HK-2 (cell line): ENCODE data around the gene IL4R.
"Not testable (repeated sequence)": the region's sequence is repeated elsewhere in the genome, so short reads cannot be mapped to it uniquely, and the experiment has no call there.

ENCODE experiments used
- DNase-seq: peaks from one replicate; pipeline ENCODE4 v3.0.0-alpha.2; 2018; ENCODE audit not compliant: unreplicated experiment

IL4R gene

GRCh38 chr16:27329376-27330079 lies 15.8 kb downstream of the IL4R start:
- DNase-seq = not testable (repeated sequence)

DNA sequence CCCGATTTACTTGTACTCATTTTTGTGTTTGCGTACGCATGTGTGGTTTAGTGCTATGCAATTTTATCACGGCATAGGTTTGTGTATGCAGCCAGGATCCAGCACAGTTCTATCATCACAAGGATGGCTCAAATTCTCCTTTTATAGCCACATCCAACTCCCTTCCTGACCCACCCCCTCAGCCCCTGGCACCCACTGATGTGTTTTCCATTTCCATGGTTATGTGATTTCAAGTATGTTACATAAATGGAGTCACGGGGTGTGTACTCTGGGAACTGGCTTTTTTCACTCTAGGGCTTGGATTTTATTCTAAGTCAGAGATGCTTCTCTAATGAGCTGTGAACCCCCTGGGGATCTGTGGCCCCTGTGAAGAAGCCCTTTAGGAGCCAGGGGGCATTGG lies 16.8 kb downstream of the IL4R start:
- DNase-seq = no peak

DNA sequence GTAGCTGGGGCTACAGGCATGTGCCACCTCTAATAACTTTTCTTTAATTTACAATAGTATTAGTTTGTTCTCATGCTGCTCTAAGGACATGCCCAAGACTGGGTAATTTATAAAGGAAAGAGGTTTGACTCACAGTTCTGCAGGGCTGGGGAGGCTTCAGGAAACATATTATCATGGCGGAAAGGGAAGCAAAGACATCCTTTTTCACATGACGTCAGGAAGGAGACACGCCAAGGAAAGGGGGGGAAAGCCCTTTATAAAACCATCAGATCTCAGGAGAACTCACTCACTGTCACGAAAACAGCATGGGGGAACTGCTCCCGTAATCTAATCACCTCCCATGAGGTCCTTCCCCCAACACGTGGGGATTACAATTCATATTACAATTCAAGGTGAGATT lies 18.3 kb downstream of the IL4R start:
- DNase-seq = no peak

DNA sequence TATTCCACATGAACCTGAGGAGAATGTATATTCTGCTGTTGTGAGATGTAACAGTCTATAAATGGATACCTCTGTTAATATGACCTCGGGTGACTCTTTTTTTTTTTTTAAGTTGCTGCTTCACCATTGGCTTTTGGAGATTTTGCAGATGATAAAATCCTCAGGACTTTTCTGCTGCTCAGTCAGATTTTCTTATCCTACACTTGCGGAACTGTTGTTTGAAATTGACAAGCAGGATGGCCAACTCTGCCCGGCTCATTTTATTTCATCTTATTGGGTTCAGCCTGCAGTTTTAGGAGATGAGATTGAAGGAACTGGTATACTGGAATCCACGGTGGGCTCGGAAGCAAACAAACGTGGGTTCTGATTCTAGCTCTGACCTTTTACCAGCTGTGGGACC lies 19.3 kb downstream of the IL4R start:
- DNase-seq = no peak

DNA sequence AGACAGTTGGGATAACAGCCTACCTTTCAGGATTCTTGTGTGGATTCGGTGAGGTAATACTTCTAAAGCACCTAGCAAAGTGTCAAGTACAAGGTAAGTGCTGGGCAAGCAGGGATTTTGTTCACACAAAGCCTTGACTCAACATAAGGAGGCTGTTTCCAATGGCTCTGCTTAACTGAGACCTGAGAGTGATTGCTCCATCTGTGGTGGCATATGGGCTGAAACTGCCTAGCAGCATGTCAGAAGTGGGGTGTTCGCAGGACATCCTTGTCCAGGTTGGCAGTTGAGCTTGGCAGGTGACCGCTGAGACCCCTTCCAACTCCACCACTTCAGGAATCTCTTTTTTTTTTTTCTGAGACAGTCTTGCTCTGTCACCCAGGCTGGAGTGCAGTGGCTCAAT lies 19.8 kb downstream of the IL4R start:
- no peak for DNase-seq

DNA sequence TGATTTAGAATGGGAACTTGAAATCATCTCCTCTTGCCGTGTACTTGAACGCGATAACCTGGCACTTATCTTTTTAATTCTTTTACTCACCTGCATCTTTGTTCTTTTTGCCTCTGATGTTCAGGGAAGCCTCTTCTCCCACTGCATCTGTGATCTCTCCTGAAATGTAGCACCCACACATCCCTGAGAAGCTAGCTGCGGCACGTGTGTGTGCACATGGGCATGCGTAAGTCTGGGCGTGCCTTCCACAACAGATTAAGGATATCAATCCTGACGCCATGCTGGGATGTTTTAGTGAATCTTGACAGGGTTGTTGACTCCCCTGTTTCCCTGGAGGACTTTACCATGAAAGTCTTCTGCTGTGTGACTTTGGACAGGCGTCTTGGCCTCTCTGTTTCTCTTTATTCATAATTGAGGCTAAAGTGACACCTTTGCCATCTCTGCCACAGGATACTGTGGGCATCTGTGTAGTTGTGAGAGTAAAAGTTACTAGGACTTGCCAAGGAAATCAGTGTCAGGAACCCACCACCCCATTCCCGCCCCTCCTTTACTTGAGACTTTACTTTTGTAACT lies 20.5 kb downstream of the IL4R start:
- no peak for DNase-seq

GRCh38 chr16:27334838-27335237 lies 21.1 kb downstream of the IL4R start:
- DNase-seq = no peak

GRCh38 chr16:27335349-27336053 lies 21.7 kb downstream of the IL4R start:
- no peak for DNase-seq

DNA sequence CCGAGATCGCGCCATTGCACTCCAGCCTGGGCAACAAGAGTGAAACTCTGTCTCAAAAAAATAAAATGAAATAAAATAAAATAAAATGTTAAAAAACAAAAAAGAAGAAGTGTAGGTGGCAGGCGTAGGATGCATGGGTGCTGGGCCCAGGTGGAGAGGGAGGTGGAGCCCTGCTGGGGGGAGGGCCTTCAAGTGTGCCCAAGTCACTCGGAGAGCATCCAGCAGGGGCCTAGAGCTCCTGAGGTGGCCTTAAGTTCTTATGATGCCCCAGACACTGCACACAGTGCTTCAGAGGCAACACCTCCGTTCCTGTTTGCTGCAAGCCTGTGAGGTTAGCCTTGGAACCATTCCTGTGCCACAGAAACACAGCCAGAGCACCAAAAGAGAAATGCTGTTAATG lies 23.2 kb downstream of the IL4R start:
- no peak for DNase-seq

- DNase-seq = no peak
Observed at GRCh38 chr16:27339180-27339579, 25.4 kb downstream of the IL4R start.

DNA sequence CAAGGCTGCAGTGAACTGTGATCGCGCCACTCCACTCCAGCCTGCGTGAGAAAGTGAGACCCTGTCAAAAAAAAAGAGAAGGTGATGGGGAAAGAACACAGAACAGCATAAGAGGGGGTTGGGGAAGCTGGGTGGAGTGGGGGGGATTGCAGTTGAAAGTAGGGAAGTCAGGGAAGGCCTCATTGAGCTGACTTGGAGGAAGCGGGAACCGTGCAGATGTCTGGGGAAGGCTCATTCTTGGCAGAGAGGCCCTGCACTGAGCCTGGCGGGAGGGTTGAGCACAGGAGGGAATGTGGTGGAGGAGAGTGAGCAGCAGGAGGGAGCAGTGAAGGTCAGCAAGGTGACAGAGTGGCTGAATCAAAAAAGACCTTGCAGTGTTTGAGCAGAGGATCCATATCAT lies 26.9 kb downstream of the IL4R start:
- no peak for DNase-seq

DNA sequence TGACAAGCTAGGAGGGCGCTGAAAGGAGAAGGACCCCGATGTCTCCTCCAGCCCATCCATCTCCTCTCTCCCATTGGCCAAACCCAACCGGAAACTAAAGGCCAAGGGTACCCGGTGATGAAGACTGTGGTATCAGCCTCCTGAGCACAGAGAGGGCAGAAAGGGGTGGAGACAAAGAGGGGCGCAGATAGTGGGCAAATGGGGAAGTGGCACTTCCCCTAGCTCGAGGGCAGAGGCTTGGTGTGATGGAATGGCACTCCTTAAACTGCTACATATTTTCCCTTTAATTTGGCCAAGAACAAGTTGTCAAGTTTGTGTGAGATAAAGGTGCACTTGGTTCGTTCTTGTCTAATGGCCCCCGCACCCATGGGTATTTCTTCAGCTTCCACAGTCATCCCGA lies 27.8 kb downstream of the IL4R start:
- no peak for DNase-seq

DNA sequence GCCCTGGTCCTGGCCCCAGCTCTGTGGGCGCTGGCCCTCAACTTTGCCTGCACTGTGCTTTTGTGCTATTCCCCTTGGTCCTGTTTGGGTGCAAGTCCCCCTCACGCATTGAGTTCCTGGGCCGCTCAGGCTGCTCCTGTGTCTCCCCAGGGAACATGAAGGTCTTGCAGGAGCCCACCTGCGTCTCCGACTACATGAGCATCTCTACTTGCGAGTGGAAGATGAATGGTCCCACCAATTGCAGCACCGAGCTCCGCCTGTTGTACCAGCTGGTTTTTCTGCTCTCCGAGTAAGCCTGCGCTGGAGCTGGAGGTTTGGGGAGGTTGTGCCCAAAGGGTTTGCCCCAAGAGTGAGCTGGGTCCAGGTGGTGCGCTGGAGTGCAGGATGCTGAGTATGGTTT lies 28.2 kb downstream of the IL4R start:
- DNase-seq = no peak

GRCh38 chr16:27344721-27345120 lies 30.9 kb downstream of the IL4R start:
- no peak for DNase-seq

GRCh38 chr16:27345201-27345600 lies 31.4 kb downstream of the IL4R start:
- DNase-seq = no peak

DNA sequence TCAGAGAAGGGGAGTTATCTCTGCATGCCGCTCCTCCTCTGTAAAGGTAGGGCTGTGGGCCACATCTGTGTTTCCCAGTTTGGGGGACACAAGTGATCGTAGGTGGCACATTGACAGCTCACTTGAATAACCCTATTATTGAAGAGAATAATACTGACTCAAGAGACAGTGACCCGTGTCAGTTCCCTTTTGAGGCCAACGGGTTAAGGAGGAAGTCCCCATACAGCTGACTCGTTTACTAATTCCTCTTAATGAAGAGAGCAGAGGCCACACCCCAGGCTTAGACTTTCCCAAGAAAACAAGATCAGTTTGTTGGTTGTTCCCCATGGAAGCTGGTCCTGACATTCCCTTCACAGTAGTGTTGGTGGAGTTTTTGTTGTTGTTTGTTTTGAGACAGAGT lies 33.0 kb downstream of the IL4R start:
- no peak for DNase-seq

GRCh38 chr16:27347930-27348685 lies 34.3 kb downstream of the IL4R start:
- no peak for DNase-seq

- DNase-seq = no peak
Observed at GRCh38 chr16:27349276-27349675, 35.5 kb downstream of the IL4R start.

DNA sequence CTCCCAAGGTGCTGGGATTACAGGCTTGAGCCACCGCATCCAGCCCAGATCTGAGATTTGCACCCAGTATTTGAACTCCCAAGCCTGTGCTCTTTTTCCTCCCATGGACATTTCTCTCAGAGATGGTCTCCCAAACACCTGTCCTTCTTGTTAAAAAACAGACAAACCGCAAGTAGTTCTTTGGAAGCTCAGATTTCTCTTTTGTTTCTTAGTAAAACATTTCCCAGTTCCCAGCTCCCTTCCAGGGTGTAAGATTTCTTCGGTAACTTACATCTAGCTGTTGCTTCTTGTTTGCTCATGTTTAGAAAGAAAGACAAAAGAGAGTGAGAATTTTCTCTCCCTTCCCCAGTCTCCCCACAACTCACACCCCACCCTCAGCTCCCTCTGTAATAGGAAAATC lies 36.2 kb downstream of the IL4R start:
- DNase-seq = no peak

DNA sequence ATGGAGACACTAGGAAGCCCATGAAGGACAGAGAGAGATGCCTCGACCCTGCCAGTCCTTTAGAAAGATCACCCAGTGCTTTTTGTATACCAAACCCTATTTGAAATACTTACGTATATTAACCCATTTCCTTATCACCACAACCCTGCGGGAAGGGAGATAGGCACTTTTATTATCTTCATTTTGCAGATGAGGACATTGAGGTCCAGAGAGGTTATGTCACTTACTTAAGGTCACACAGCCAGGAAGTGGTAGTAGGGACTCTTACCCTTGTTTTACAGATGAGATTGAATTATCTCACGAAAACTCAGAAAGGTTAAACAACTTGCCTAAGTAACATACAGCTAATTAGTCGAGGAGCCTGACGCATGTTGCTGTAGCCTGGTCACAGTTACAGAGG lies 38.2 kb downstream of the IL4R start:
- DNase-seq = no peak

DNA sequence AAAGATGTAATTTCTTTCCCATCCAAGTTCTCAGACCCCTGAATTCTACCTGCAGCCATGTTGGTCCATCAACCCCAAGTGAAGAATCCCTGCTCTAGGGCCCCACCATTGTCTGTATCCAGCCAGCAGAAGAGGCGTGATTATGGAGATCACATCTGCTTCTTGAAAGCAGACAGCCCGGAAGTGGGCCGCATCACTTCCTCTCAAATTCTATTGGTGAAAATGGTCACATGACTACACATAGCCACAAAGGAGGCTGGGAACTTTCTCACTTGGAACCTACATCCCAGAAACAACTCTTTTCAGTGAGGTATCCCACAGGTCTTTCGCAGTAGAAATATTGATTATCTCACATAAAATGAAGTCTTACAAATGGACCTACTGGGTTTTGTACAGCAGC lies 40.1 kb downstream of the IL4R start:
- no peak for DNase-seq

DNA sequence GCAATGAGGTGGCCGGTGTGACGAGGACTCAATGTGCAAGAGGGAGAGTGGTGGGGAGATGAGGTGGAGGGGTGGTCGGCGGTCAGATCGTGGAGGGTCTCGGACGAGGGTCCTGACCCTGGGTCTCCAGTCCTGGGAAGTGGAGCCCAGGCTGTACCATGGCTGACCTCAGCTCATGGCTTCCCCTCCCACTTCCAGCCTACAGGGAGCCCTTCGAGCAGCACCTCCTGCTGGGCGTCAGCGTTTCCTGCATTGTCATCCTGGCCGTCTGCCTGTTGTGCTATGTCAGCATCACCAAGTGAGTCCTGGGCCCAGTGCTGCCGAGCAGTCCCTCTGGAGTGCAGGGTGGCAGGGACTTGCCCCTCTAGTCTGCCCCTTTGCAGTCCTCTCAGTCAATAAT lies 41.8 kb downstream of the IL4R start:
- no peak for DNase-seq

DNA sequence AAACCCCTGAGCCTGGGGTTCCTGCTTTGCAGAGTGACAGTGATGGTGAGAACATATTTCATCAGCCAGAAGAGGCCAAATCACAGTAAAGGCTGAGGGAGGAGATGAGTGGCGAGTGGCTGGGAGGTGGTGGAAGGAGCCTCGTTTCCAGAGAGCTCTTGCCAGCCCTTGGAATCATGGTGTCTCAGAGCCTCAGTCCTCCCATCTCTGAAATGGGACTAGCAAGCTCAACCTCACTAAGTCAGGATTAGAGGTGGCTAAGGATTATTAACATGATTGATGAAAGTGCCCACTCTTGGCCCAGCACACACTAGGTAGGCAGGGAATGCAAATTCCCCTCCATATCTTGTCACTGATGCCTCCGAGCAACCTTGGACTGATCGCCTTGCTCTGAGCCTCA lies 43.0 kb downstream of the IL4R start:
- no peak for DNase-seq
